BJ (cell line): ENCODE measurements around the gene EARS2. TPM values are rescaled to one million over a fixed set of nuclear protein-coding genes. Genes with fewer than 3 reads are reported as not detected.

Experiments
- CTCF ChIA-PET: fragments of 350-600 bp; formaldehyde crosslinking; extraction: SDS; loops from one replicate; lab custom pipeline; 2021; ENCODE audit warnings: antibody characterized with exemption, inconsistent platforms; lab: Yijun Ruan, JAX
- POLR2A ChIA-PET: fragments of 300-600 bp; sonication (Branson Sonifier 250); formaldehyde crosslinking; extraction: SDS; loops from one replicate; lab custom pipeline; 2021; ENCODE audit warnings: antibody characterized with exemption; lab: Charles Lee
- DNase-seq: peaks from one replicate; pipeline ENCODE4 v3.0.0-alpha.2; 2011; ENCODE audit warnings: low read depth
- H3K27me3 ChIP-seq: 2 replicates; pipeline ENCODE4 v1.6.0; 2011; ENCODE audit warnings: low read length; ENCODE audit not compliant: control insufficient read depth, insufficient read depth
- H3K36me3 ChIP-seq: 2 replicates; pipeline ENCODE4 v1.5.1; 2011; ENCODE audit warnings: low read length; ENCODE audit not compliant: control insufficient read depth, insufficient read depth
- H3K4me3 ChIP-seq: 2 replicates; pipeline ENCODE4 v1.5.1; 2011; ENCODE audit warnings: low read depth, mild to moderate bottlenecking, control low read depth, low read length
- polyA plus RNA-seq: library from polyadenylated mRNA; depleted of rRNA; stranded (reverse); fragments of >200 nt; gene quantifications from 2 replicates; pipeline ENCODE4 v1.2.3, GENCODE V29; 2011
- TF ChIP-seq, protein P1 (sequence below): IDR thresholded peaks from 2 replicates; pipeline ENCODE4 v1.5.1; 2011; ENCODE audit warnings: low read depth, mild to moderate bottlenecking, control low read depth, inconsistent platforms, low read length, moderate library complexity; ENCODE audit not compliant: insufficient read depth

Gene EARS2
- polyA plus RNA-seq, 1 experiment = 28.8 TPM

DNA sequence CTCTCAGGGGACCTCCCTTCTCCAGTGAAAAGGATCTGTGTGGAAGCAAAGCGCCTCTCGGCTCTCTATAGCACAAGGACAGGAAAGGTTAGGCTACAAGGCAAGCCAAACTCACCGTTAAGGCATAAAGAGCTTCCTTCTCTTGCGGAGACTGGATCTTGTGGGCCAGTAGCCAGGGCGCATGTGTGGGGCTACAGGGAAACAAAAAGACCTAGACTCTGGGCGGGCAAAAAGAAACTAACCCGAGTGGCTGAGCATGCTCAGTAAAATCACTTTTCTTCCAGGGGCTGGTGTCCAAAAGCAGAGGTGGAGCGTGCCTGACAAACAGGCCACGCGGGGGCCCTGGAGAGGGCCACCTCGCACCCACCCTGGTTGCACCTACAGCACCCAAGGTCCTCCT is 63.0 kb downstream of the EARS2 start:
- no peak overlapping the region for H3K4me3 ChIP-seq
- H3K36me3 ChIP-seq = peaks cover 15% of the 10 kb centered on the region
- TF ChIP-seq, protein P1, sequence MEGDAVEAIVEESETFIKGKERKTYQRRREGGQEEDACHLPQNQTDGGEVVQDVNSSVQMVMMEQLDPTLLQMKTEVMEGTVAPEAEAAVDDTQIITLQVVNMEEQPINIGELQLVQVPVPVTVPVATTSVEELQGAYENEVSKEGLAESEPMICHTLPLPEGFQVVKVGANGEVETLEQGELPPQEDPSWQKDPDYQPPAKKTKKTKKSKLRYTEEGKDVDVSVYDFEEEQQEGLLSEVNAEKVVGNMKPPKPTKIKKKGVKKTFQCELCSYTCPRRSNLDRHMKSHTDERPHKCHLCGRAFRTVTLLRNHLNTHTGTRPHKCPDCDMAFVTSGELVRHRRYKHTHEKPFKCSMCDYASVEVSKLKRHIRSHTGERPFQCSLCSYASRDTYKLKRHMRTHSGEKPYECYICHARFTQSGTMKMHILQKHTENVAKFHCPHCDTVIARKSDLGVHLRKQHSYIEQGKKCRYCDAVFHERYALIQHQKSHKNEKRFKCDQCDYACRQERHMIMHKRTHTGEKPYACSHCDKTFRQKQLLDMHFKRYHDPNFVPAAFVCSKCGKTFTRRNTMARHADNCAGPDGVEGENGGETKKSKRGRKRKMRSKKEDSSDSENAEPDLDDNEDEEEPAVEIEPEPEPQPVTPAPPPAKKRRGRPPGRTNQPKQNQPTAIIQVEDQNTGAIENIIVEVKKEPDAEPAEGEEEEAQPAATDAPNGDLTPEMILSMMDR = no peak
- H3K27me3 ChIP-seq = no peaks in the 10 kb centered on the region
- CTCF ChIA-PET = interaction anchor here (1.5 to 1.8 kb wide), 2 partner anchors 12 to 60 kb away, joined by 3 to 5 read pairs; no protein-coding TSS in a partner anchor
- POLR2A ChIA-PET = no interaction called here
- no peak for DNase-seq

DNA sequence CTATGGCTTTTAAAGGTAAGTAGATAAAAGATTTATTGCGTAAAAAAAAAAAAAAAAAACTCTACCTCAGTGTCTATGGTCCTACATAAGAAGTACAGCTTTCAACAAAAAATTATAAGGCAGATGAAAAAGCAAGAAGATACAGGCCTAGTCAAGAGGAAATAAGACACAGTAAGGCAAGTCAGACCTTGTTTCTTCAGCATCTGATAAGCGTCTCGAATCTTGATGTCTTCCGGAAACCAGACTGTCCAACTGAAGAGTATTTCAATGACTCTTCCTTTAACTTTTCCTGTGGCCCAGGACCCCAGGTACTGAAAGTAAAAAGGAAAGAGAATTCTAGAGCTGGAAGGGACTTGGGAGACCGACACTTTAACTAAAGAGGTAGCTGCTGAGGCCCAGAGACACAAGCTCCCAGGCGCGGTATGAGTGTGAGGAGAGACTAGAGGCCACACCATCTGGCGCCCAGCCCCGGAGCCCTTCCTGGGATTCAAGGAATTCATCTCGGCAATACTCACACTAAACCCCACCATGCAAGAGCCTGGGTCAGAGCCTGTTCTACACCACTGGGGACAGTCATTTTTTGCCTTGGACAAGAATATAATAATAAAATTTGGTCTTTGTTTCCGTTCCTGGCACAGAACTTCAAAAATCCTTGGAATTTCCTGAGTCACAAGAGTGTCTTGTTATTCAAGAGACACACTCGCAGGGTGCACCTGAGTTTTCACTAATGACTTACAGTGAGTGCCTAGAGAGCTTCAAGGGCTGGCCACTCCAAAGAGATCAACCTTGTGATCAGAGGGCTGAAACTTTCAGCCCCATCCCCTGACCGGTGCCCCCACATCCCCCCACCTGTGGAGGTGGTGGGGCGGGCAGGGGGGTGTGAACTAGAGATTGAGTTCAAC is 65.4 kb downstream of the EARS2 start:
- ChIA-PET POLR2A (interaction anchor here (0.5 kb wide), 1 partner anchor 1203 kb away, joined by 3 read pairs; no protein-coding TSS in a partner anchor), CTCF (interaction anchor here (1.0 to 1.6 kb wide), 3 partner anchors 11 to 105 kb away, joined by 3 to 4 read pairs (median 3); partner anchors contain the start of gene NDUFAB1)
- Histone ChIP-seq H3K4me3 (no peak overlapping the region), H3K27me3 (no peaks in the 10 kb centered on the region), H3K36me3 (peaks cover 26% of the 10 kb centered on the region)
- TF ChIP-seq, protein P1 = no peak
- no peak for DNase-seq

DNA sequence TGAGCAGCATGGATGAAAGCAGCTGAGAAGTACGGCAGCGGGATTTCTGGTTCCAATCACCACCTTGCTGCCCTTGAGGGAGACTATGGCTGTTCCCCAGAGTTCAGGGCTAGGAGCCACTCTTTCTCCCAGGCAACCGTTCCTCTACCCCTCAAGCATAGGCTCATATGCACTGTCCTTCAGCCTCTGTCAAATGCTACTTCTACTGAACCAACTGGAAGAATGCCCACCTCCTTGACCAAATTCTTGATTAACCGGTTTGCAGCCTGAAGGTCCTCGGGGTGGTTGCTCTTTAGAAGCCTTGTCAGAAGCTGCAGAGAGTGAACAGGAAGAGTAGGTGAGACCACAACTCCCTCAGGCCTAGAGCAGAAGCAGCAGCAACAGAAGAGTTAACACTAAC is 70.7 kb downstream of the EARS2 start:
- CTCF ChIA-PET = no interaction called here
- peaks cover 25% of the 10 kb centered on the region for H3K36me3 ChIP-seq

DNA sequence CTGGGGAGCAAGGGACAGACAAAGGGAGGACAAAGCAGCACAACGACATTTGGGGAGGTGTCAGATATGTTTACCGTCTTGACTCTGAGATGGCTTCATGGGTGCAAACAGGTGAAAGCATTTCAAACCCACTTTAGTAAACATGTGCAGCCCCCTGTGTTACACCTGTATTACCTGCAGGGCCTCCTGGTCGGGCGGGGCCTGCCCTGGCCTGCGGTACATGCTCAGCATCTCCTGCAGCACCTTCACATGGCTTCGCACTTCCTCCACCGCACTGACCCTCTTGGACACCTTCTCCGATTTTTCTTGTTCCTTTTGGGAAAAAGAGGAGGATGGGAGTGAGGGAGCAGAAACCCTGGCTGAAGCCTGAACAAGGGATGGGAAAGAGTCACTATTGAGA is 71.3 kb downstream of the EARS2 start:
- H3K4me3 ChIP-seq = no peak overlapping the region
- peaks cover 26% of the 10 kb centered on the region for H3K36me3 ChIP-seq
- ChIA-PET POLR2A (no interaction called here), CTCF (no interaction called here)
- no peaks in the 10 kb centered on the region for H3K27me3 ChIP-seq
- TF ChIP-seq, protein P1 = no peak
- DNase-seq = no peak

More for the DNA sequence above, 70.7 kb downstream of the EARS2 start:
- TF ChIP-seq, protein P1 = no peak
- H3K27me3 ChIP-seq = no peaks in the 10 kb centered on the region
- no peak for DNase-seq
- POLR2A ChIA-PET = no interaction called here
- no peak overlapping the region for H3K4me3 ChIP-seq

DNA sequence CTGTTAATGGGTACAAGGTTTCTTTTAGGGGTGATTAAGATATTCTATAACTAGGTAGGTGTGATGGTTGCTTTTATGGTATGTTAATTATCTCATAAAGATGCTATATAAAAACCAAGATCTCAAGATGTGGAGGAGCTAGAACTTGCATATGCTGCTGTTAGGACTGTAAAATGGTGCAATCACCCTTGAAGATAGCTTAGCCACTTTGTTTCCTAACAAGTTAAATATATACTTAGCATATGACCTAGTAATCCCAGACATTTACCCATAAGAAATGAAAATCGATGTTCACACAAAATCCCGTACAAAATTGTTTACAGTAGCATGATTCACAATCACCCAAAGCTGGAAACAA is 71.9 kb downstream of the EARS2 start:
- peaks cover 26% of the 10 kb centered on the region for H3K36me3 ChIP-seq

More for the DNA sequence above, 71.9 kb downstream of the EARS2 start:
- Histone ChIP-seq H3K4me3 (no peak overlapping the region), H3K27me3 (no peaks in the 10 kb centered on the region)
- ChIA-PET POLR2A (no interaction called here), CTCF (no interaction called here)
- TF ChIP-seq, protein P1 = no peak
- DNase-seq = no peak
